GM12878 (cell line): ENCODE data around the gene CPHXL2. TPM values are rescaled to one million over a fixed set of nuclear protein-coding genes. Genes with fewer than 3 reads are reported as not detected.

Experiments used
- ATAC-seq: fragments of 200-7000 bp; cut with Tn5 transposase; 3 replicates; pipeline ENCODE4 v1.9.1; 2020; ENCODE audit warnings: mild to moderate bottlenecking, moderate library complexity
- BruUV-seq: library from RNA; stranded (reverse); fragments of 400-500 nt; replicated peaks from 2 replicates; lab custom pipeline; 2021; lab: Mats Ljungman, UMichigan
- CTCF ChIA-PET: fragments of 300-600 bp; sonication (Branson Sonifier 250); formaldehyde crosslinking; extraction: SDS; loops from one replicate; lab custom pipeline; 2021; ENCODE audit warnings: inconsistent platforms; lab: Yijun Ruan, JAX
- POLR2A ChIA-PET: fragments of 350-600 bp; formaldehyde crosslinking; extraction: SDS; loops from one replicate; lab custom pipeline; 2021; ENCODE audit warnings: inconsistent platforms; lab: Charles Lee
- RAD21 ChIA-PET: fragments of 300-600 bp; sonication (Branson Sonifier 250); formaldehyde crosslinking; loops from one replicate; lab custom pipeline; 2023; ENCODE audit warnings: antibody characterized with exemption; ENCODE audit not compliant: unreplicated experiment; lab: Charles Lee
- SMC1A ChIA-PET: fragments of 300-600 bp; sonication (Branson Sonifier 250); formaldehyde crosslinking; loops from one replicate; lab custom pipeline; 2023; ENCODE audit not compliant: unreplicated experiment, uncharacterized antibody; lab: Charles Lee
- DNase-seq: peaks from one replicate; pipeline ENCODE4 v3.0.0-alpha.2; 2011; ENCODE audit warnings: low read depth, low spot score
- FAIRE-seq: peaks from 3 replicates; lab custom pipeline; 2011; peaks lifted over from hg19 to GRCh38; lab: Jason Lieb, UNC
- H2AFZ ChIP-seq: 2 replicates; pipeline ENCODE4 v1.6.0; 2011; ENCODE audit warnings: low read depth, low read length, control low read depth; ENCODE audit not compliant: control insufficient read depth
- H3K27ac ChIP-seq: 2 replicates; pipeline ENCODE4 v1.5.1; 2011; ENCODE audit warnings: control low read depth; ENCODE audit not compliant: control insufficient read depth, insufficient read depth
- H3K27me3 ChIP-seq, 2 experiments: replicated peaks in 1 of 2; 2 replicates each; pipeline versions ENCODE4 v1.6.0 to v1.6.1; 2011; ENCODE audit warnings: low read length in 1 of 2; ENCODE audit not compliant: control insufficient read depth in 2 of 2, insufficient read depth in 2 of 2
- H3K36me3 ChIP-seq, 2 experiments: 2 replicates each; pipeline ENCODE4 v1.5.1; 2011; ENCODE audit warnings: low read length in 1 of 2; ENCODE audit not compliant: control insufficient read depth in 2 of 2, insufficient read depth in 2 of 2
- H3K4me1 ChIP-seq: 2 replicates; pipeline ENCODE4 v1.6.1; 2011; ENCODE audit warnings: mild to moderate bottlenecking, low read length, moderate library complexity, mixed read lengths; ENCODE audit not compliant: control insufficient read depth, insufficient read depth
- H3K4me2 ChIP-seq: 2 replicates; pipeline ENCODE4 v1.6.0; 2011; ENCODE audit warnings: control low read depth; ENCODE audit not compliant: control insufficient read depth, insufficient read depth
- H3K4me3 ChIP-seq: fragments of 200-600 bp; sonication (generic); 2 replicates; pipeline ENCODE4 v1.5.1; 2016
- H3K79me2 ChIP-seq: 2 replicates; pipeline ENCODE4 v1.6.0; 2011; ENCODE audit warnings: low read length; ENCODE audit not compliant: control insufficient read depth, insufficient read depth
- H3K9ac ChIP-seq: 2 replicates; pipeline ENCODE4 v1.8.0; 2011; ENCODE audit warnings: low read length, control low read depth, mixed read lengths; ENCODE audit not compliant: control insufficient read depth, insufficient read depth
- H3K9me3 ChIP-seq: replicated peaks from 3 replicates; pipeline ENCODE4 v1.5.1; 2011; ENCODE audit warnings: mild to moderate bottlenecking, low read length; ENCODE audit not compliant: control insufficient read depth, insufficient read depth
- H4K20me1 ChIP-seq: 2 replicates; pipeline ENCODE4 v1.6.0; 2011; ENCODE audit not compliant: control insufficient read depth, insufficient read depth
- BMI1 ChIP-seq: fragments of 450-650 bp; IDR thresholded peaks from 2 replicates; pipeline ENCODE4 v1.6.1; 2016; ENCODE audit warnings: mild to moderate bottlenecking, moderate library complexity, borderline replicate concordance
- CBX3 ChIP-seq: fragments of 200-600 bp; sonication (generic); IDR thresholded peaks from 2 replicates; pipeline ENCODE4 v1.6.1; 2016; ENCODE audit warnings: low read depth, borderline replicate concordance
- CHD1 ChIP-seq: IDR thresholded peaks from 2 replicates; pipeline ENCODE4 v1.6.1; 2012; ENCODE audit warnings: low read depth, low read length, improper control_type of control experiment
- CREB1 ChIP-seq: IDR thresholded peaks from 2 replicates; pipeline ENCODE4 v1.6.1; 2012; ENCODE audit warnings: low read depth, mild to moderate bottlenecking, inconsistent platforms
- ESRRA ChIP-seq: IDR thresholded peaks from 2 replicates; pipeline ENCODE4 v1.6.1; 2012; ENCODE audit warnings: mild to moderate bottlenecking, low read length, improper control_type of control experiment
- POLR2AphosphoS5 ChIP-seq: IDR thresholded peaks from 2 replicates; pipeline ENCODE4 v1.6.1; 2011; ENCODE audit warnings: mild to moderate bottlenecking, low read length, inconsistent platforms
- TCF12 ChIP-seq: IDR thresholded peaks from 2 replicates; pipeline ENCODE4 v1.6.1; 2011; ENCODE audit warnings: low read depth, mild to moderate bottlenecking, low read length
- TCF3 ChIP-seq: IDR thresholded peaks from 2 replicates; pipeline ENCODE4 v1.6.1; 2012; ENCODE audit warnings: low read depth, mild to moderate bottlenecking, low read length, borderline replicate concordance; ENCODE audit not compliant: insufficient read depth
- USF1 ChIP-seq: IDR thresholded peaks from 2 replicates; pipeline ENCODE4 v1.6.1; 2011; ENCODE audit warnings: borderline replicate concordance, low read depth, mild to moderate bottlenecking, moderate library complexity, mixed read lengths, low read length; ENCODE audit not compliant: insufficient read depth; ENCODE audit errors: extremely low read length
- YY1 ChIP-seq: IDR thresholded peaks from 2 replicates; pipeline ENCODE4 v1.6.1; 2011; ENCODE audit warnings: low read depth, mild to moderate bottlenecking, low read length
- WGBS: methylation state at CpG from one replicate; pipeline ENCODE4 v1.1.6; 2016; ENCODE audit warnings: low lambda C conversion rate; ENCODE audit not compliant: insufficient replicate concordance, insufficient coverage; ENCODE audit errors: missing lambda C conversion rate; 5-methylcytosine and 5-hydroxymethylcytosine counted together
- in situ Hi-C: fragments of 300-500 bp; cut with MboI; formaldehyde crosslinking; loops from 9 replicates; pipeline ENCODE4 v1.14.3; 2018; ENCODE audit warnings: mixed read lengths
- intact Hi-C: fragments of 100-400 bp; cut with micrococcal nuclease; formaldehyde crosslinking; loops from one replicate; pipeline ENCODE4 v1.14.2; 2022; ENCODE audit not compliant: unreplicated experiment
- polyA plus RNA-seq, 11 experiments: library from polyadenylated mRNA; depleted of rRNA in 4 of 11; unstranded in 6 of 11; stranded (reverse) in 5 of 11; fragments of >200 nt; fragmentation: Nextera tagmentation in 4 of 11; fragmentation: Illumina TruSeq in 1 of 11; extraction: Ambion mirVana in 4 of 11; extraction: Trizol in 1 of 11; gene quantifications; 1 replicate in 1 of 11; 2 replicates in 10 of 11; pipeline versions ENCODE4 v1.2.1 to v1.2.3, GENCODE V29; 2011 to 2016; ENCODE audit warnings: inconsistent platforms in 2 of 11, missing spikeins in 2 of 11, low read depth in 1 of 11
- total RNA-seq, 4 experiments: library from RNA; depleted of rRNA in 3 of 4; stranded (reverse); fragments of >200 nt in 3 of 4; fragmentation: Illumina TruSeq in 1 of 4; extraction: Trizol in 1 of 4; gene quantifications; 2 replicates each; pipeline versions ENCODE4 v1.2.1 to v1.2.3, GENCODE V29; 2013 to 2021
- TF ChIP-seq, protein P1 (sequence below): fragments of 450-650 bp; IDR thresholded peaks from 2 replicates; pipeline ENCODE4 v1.6.1; 2017; ENCODE audit warnings: mild to moderate bottlenecking, low read depth, inconsistent platforms; ENCODE audit not compliant: poor library complexity, severe bottlenecking
- TF ChIP-seq, protein P2 (sequence below): IDR thresholded peaks from 2 replicates; pipeline ENCODE4 v1.6.1; 2012; ENCODE audit warnings: improper control_type of control experiment, low read depth, low read length; ENCODE audit not compliant: insufficient replicate concordance
- TF ChIP-seq, protein P3 (sequence below): IDR thresholded peaks from 2 replicates; pipeline ENCODE4 v1.6.1; 2011; ENCODE audit warnings: borderline replicate concordance, low read depth, mild to moderate bottlenecking, moderate library complexity, low read length; ENCODE audit not compliant: insufficient read depth, poor library complexity, severe bottlenecking

CPHXL2 gene
- total and polyA plus RNA-seq, 10 of the 15 experiments (the other 5 are each of a cell fraction or from before 2014, with no cell fraction given) = not detected

- TF ChIP-seq, protein P1, sequence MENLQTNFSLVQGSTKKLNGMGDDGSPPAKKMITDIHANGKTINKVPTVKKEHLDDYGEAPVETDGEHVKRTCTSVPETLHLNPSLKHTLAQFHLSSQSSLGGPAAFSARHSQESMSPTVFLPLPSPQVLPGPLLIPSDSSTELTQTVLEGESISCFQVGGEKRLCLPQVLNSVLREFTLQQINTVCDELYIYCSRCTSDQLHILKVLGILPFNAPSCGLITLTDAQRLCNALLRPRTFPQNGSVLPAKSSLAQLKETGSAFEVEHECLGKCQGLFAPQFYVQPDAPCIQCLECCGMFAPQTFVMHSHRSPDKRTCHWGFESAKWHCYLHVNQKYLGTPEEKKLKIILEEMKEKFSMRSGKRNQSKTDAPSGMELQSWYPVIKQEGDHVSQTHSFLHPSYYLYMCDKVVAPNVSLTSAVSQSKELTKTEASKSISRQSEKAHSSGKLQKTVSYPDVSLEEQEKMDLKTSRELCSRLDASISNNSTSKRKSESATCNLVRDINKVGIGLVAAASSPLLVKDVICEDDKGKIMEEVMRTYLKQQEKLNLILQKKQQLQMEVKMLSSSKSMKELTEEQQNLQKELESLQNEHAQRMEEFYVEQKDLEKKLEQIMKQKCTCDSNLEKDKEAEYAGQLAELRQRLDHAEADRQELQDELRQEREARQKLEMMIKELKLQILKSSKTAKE = no peak
- TF ChIP-seq CHD1 (no peak), TCF12 (no peak), CREB1 (no peak), ESRRA (no peak)
Observed at GRCh38 chr16:75682308-75682707, 5.5 kb upstream of the CPHXL2 start (continued).

DNA sequence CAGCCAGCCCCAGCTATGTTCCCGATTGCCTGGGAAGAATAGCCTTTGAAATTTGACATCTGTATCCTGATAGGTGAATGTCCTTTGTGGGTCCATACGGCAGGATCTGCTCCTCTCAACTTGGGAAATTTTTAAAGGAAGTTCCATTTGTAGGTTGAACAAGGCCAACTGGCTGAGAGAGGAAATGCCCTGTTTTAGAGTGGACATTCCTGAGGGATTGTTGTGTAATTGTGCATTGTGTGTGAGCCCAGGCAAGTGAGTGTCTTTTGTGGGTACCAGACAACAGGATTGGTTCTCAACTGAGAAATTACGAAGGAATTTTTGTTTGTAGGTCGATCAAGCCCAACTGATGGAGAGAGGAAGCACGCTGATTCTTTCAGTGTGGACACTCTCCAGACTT is 2.6 kb upstream of the CPHXL2 start:
- no TSS peak for BruUV-seq
- no peak for ATAC-seq
- no peak for DNase-seq
- intact Hi-C loops = no loop called here
- Histone ChIP-seq H3K36me3 (no peaks in the 10 kb centered on the region), H3K27ac (no peak overlapping the region), H3K4me2 (no peak overlapping the region), H3K9me3 (no peaks in the 10 kb centered on the region), H3K4me3 (no peak overlapping the region), H3K79me2 (no peaks in the 10 kb centered on the region), H3K9ac (no peak overlapping the region), H3K27me3 (no peaks in the 10 kb centered on the region), H2AFZ (no peak overlapping the region), H3K4me1 (no peaks in the 10 kb centered on the region), H4K20me1 (no peaks in the 10 kb centered on the region)
- ChIA-PET RAD21 (no interaction called here), SMC1A (no interaction called here), POLR2A (no interaction called here), CTCF (no interaction called here)
- FAIRE-seq = no peak
- 66% methylated on average over 5 of the region's 5 CpGs for WGBS
- in situ Hi-C loops = no loop called here
- TF ChIP-seq YY1 = no peak
- TF ChIP-seq POLR2AphosphoS5 = no peak
- TF ChIP-seq, protein P2, sequence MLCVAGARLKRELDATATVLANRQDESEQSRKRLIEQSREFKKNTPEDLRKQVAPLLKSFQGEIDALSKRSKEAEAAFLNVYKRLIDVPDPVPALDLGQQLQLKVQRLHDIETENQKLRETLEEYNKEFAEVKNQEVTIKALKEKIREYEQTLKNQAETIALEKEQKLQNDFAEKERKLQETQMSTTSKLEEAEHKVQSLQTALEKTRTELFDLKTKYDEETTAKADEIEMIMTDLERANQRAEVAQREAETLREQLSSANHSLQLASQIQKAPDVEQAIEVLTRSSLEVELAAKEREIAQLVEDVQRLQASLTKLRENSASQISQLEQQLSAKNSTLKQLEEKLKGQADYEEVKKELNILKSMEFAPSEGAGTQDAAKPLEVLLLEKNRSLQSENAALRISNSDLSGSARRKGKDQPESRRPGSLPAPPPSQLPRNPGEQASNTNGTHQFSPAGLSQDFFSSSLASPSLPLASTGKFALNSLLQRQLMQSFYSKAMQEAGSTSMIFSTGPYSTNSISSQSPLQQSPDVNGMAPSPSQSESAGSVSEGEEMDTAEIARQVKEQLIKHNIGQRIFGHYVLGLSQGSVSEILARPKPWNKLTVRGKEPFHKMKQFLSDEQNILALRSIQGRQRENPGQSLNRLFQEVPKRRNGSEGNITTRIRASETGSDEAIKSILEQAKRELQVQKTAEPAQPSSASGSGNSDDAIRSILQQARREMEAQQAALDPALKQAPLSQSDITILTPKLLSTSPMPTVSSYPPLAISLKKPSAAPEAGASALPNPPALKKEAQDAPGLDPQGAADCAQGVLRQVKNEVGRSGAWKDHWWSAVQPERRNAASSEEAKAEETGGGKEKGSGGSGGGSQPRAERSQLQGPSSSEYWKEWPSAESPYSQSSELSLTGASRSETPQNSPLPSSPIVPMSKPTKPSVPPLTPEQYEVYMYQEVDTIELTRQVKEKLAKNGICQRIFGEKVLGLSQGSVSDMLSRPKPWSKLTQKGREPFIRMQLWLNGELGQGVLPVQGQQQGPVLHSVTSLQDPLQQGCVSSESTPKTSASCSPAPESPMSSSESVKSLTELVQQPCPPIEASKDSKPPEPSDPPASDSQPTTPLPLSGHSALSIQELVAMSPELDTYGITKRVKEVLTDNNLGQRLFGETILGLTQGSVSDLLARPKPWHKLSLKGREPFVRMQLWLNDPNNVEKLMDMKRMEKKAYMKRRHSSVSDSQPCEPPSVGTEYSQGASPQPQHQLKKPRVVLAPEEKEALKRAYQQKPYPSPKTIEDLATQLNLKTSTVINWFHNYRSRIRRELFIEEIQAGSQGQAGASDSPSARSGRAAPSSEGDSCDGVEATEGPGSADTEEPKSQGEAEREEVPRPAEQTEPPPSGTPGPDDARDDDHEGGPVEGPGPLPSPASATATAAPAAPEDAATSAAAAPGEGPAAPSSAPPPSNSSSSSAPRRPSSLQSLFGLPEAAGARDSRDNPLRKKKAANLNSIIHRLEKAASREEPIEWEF = no peak
- TF ChIP-seq TCF3 = no peak
- TF ChIP-seq, protein P3, sequence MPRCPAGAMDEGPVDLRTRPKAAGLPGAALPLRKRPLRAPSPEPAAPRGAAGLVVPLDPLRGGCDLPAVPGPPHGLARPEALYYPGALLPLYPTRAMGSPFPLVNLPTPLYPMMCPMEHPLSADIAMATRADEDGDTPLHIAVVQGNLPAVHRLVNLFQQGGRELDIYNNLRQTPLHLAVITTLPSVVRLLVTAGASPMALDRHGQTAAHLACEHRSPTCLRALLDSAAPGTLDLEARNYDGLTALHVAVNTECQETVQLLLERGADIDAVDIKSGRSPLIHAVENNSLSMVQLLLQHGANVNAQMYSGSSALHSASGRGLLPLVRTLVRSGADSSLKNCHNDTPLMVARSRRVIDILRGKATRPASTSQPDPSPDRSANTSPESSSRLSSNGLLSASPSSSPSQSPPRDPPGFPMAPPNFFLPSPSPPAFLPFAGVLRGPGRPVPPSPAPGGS = no peak
- TF ChIP-seq USF1 = no peak
- TF ChIP-seq BMI1 = no peak
- no peak for TF ChIP-seq CBX3
